NCI-H2196 (cell line): Measurements from ENCODE around the gene HMOX1.

Source experiments
- DNase-seq: peaks from one replicate; lab custom pipeline; 2025; ENCODE audit not compliant: unreplicated experiment; lab: John Stamatoyannopoulos, UW

The HMOX1 gene

GRCh38 chr22:35349704-35350538 is 31.0 kb upstream of the HMOX1 start:
- peak; percentile 54 for DNase-seq

GRCh38 chr22:35350539-35351503 is 30.1 kb upstream of the HMOX1 start:
- DNase-seq = peak; percentile 75

GRCh38 chr22:35352214-35353111 is 28.4 kb upstream of the HMOX1 start:
- DNase-seq = no peak

GRCh38 chr22:35353318-35353717 is 27.6 kb upstream of the HMOX1 start:
- no peak for DNase-seq

- no peak for DNase-seq
Observed at GRCh38 chr22:35354068-35354467, 26.8 kb upstream of the HMOX1 start.

- DNase-seq = no peak
Observed at GRCh38 chr22:35357883-35358621, 22.8 kb upstream of the HMOX1 start.

- no peak for DNase-seq
Observed at GRCh38 chr22:35359380-35360065, 21.4 kb upstream of the HMOX1 start.

- DNase-seq = no peak
Observed at GRCh38 chr22:35361001-35361558, 19.8 kb upstream of the HMOX1 start.

- no peak for DNase-seq
Observed at GRCh38 chr22:35363566-35364086, 17.3 kb upstream of the HMOX1 start.

- DNase-seq = peak; percentile 16
Observed at GRCh38 chr22:35364230-35364629, 16.7 kb upstream of the HMOX1 start.

- DNase-seq = no peak
Observed at GRCh38 chr22:35367331-35367886, 13.5 kb upstream of the HMOX1 start.

- no peak for DNase-seq
Observed at GRCh38 chr22:35368386-35368785, 12.5 kb upstream of the HMOX1 start.

- DNase-seq = no peak
Observed at GRCh38 chr22:35369996-35370395, 10.9 kb upstream of the HMOX1 start.

GRCh38 chr22:35373781-35374180 is 7.1 kb upstream of the HMOX1 start:
- DNase-seq = no peak

GRCh38 chr22:35375031-35375430 is 5.9 kb upstream of the HMOX1 start:
- no peak for DNase-seq

- DNase-seq = no peak
Observed at GRCh38 chr22:35375526-35375925, 5.4 kb upstream of the HMOX1 start.

- peak; percentile 81 for DNase-seq
Observed at GRCh38 chr22:35376728-35377472, 4.0 kb upstream of the HMOX1 start.

- no peak for DNase-seq
Observed at GRCh38 chr22:35377735-35378134, 3.2 kb upstream of the HMOX1 start.
